GM18502 (cell line): ENCODE measurements around the gene PREB.
"Not testable (repeated sequence)": the region's sequence is repeated elsewhere in the genome, so short reads cannot be mapped to it uniquely, and the experiment has no call there.

Source experiments
- ATAC-seq: cut with Tn5 transposase; IDR thresholded peaks from one replicate; pipeline ENCODE4 v1.9.1; 2021; ENCODE audit warnings: mild to moderate bottlenecking; ENCODE audit not compliant: unreplicated experiment, poor library complexity

PREB gene

GRCh38 chr2:27133905-27134780, at the start of gene PREB:
PREB (minus strand) TSS chr2:27134636; CDS start chr2:27134421, 215 bp downstream.
- ATAC-seq: peak; percentile 89

DNA sequence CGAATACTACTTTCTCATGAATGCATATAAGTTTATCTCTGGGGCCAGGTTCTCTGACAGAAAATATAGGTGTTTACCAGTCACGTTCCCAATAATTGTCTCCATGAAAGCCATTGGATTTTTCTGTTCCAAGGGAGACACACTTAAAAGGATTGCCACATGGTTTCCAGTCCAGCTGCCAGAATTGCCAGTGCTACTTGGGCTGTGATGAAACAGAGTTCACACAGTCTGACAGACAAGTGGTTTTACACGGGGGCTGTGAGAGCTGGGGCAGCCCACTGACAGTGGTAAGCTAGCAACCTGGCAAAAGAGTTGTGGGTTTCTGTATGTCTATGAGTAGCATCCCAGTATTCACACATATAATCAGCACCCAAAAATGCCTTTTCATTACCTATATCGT, 49.7 kb upstream of the PREB start:
- no peak for ATAC-seq

DNA sequence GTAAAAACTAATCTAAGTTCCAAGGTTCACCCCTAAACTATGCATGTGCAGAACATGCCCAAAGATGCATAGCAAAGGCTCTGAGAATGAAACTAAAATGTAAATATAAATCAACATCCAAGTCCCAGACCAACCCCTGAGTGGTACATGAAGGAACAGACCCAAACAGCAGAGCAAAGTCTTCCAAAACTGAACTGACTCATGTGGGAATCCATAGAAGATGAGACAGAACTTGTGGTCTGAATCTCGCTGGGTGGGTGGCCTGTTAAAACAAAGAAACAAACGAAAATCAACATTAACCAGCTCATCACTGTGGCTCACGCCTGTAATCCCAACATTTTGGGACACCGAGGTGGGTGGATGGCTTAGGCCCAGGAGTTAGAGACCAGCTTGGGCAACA, 47.9 kb upstream of the PREB start:
- no peak for ATAC-seq

DNA sequence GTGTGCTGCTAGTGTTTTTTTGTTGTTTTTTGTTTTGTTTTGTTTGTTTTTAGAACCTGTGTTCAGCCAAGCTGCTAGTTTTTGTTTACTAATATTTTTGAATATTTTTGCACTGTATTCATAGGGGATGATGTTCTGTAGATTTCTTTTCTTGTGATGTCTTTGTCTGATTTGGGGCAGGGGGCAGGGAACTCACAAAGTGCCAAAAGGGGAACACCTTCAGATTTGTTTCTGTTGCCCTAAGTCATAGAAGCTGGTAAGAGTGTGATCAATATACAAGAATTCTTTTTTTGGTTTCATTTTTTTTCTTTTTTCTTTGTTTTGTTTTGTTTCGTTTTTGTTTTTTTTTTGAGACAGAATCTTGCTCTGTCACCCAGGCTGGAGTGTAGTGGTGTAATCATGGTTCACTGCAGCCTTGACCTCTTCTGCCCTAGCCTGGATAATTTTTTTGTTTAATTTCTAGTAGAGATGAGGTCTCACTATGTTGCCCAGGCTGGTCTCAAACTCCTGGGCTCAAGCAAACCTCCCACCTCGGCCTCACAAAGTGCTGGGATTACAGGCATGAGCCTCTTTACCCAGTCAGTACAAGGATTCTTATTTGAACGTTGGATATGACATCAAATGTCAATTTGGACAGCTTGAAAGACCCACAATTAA, 45.0 kb upstream of the PREB start:
- no peak for ATAC-seq

- ATAC-seq: no peak
These were observed 44.0 kb upstream of the PREB start for GRCh38 chr2:27178469-27178868.

GRCh38 chr2:27177441-27178351, 43.3 kb upstream of the PREB start:
- ATAC-seq: no peak

- not testable (repeated sequence) for ATAC-seq
These were observed 41.3 kb upstream of the PREB start for GRCh38 chr2:27175781-27176180.

- no peak for ATAC-seq
These were observed 40.9 kb upstream of the PREB start for GRCh38 chr2:27175330-27175729.

DNA sequence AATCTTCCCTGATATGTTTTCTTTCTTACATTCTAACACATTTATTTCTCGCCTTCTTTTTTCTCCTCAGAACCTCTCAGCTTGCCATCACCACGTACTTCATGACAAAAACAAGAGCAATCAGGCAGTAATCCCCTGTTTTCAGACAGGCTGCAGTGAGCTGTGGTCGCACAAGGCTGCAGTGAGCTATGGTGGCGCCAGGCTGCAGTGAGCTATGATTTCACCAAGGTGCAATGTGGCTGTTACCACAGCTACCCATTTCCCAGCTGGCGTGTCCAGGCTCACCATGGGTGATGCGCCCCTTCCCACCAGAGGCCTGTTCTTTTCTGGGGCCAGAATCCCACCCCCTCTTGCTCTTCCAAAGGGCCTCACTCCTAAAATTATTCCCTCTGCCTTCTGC, 40.2 kb upstream of the PREB start:
- ATAC-seq: no peak

DNA sequence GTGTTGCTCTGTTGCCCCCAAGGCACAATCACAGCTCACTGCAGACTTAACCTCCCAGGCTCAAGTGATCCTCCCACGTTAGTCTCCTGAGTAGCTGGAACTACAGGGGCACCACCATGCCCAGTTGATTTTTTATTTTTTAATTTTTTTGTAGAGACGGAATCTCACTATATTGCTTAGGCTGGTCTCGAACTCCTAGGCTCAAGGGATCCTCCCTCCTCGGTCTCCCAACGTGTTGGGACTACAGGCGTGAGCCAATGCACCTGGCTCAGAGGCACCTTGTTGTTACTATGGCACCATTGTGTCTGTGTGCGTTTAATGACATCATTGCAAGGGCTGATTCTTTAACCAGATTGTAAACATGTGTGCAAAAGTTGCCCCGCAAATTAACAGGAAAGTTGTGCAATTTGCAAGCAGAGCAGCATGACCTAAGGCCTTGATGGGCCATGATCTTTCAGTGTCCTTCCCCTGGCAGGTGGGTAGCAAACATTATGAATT, 37.0 kb upstream of the PREB start:
- no peak for ATAC-seq

GRCh38 chr2:27170581-27171337, 36.3 kb upstream of the PREB start:
- ATAC-seq: no peak

DNA sequence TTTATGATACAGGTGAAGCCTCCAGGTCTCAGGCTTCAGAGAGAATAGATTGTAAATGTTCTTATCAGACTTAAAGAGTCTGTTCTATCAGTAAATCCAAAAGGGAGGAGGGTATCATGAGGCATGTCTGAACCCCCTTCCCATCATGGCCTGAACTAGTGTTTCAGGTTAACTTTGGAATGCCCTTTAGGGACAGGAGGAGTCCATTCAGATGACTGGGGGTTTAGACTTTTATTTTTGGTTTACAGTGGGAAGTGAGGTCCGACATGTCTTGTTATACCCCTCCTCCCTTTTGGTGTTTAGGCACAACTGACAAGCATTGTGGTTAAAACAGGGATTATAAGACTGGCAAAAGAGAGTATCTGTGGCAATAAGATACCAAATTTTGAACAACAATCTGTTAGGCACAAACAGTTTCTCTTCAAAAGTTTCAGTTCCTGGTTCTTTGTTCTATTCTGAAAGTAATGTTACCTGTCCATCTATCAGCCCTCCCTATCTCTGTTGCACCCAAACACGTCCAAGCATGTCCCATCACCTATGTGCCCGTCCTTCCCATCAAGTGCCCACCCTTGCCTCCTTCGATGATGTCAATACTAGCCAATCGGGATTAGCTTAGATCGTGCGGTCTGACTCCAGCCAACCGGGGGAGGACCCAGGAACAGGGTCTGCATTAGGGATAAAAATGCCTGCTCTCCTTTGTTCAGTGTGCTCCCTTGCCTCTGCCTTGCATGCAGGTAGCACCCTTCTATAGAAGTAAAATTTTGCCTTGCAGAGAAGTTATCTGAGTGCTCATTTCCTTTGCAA, 30.7 kb upstream of the PREB start:
- ATAC-seq: peak; percentile 61

DNA sequence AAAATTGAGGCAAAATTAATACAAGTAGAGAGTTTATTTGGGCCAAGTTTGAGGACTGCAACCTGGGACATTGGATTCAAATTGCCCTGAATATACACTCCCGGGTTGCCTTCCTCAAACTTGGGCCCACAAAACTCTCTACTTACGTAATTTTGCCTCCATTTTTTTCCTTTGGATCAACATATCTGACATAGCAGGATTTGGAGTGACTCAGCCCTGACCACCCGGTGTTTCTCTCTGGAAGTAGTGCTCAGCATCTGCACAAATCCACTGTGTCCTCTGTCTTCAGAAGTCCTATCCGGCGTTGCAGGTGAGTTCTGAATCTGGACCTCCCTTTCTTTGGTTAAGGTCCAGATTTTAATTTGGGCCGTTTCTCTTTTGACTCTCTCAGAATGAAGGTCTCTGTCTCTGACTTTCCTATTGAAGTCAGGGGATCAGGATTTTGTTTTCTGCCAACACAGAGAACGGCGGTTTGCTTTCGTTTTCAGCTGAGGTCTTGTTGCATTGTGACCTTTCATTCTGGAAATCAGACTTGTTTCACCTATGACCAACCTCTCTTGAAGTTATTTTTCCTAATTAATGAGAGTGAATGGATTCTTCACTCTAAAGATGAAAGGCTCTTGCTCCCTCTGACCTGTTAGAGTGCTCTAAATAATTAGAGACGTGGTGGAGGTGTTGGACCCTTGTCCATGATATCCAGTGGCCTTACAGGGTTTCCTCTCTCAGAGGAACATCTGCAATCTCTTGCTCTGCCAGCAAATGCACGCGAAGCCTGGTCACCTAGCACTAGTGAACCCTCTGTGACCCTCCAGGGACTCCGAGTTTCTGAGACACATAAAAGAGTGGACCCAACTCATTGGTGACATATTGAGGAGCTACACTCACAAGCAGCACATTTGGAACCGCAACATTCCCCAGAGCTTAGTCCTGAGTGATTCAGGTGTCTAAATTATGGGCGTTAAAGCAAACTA, 28.0 kb upstream of the PREB start:
- ATAC-seq: no peak

- no peak for ATAC-seq
These were observed 25.8 kb upstream of the PREB start for GRCh38 chr2:27160191-27160590.

DNA sequence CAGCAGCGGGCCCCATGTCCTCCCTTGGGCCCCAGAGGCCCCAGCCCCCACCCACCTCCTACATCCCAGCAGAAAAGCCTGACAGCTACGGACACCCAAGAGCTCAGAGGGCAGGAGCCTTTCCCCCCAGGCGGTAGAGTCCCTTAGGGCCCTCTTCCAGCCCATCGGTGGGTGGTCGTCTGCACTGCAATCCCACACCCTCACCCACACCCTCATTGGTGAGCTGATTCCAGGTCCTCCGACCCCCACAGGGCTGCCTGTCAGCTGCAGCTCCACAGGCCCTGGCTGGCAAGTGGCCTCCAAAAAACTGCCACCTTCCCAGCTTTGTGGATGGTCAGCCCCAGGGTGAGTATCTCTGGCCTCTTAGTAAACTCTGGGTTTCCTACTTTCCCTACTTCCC, 24.8 kb upstream of the PREB start:
- ATAC-seq: no peak

DNA sequence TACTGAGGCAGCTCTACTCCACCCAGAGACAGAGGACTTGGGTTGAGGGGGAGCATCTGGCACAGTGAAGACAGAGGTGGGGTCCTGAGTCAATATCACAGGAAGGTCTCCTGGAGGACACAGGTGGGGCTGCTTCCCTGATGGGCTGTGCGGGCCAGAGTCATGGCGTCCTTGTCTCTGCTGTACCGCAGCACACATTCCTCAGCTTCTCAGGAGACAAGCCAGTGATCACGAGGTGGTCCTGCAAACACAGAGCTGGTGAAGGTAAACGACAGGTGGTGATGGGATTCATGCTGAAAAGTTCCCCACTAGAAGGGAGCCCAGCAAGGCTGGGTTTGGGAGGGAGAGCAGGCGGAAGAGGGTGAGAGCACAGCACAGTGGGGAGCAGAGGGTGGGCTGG, 24.0 kb upstream of the PREB start:
- no peak for ATAC-seq

- ATAC-seq: no peak
These were observed 20.7 kb upstream of the PREB start for GRCh38 chr2:27155069-27155520.

DNA sequence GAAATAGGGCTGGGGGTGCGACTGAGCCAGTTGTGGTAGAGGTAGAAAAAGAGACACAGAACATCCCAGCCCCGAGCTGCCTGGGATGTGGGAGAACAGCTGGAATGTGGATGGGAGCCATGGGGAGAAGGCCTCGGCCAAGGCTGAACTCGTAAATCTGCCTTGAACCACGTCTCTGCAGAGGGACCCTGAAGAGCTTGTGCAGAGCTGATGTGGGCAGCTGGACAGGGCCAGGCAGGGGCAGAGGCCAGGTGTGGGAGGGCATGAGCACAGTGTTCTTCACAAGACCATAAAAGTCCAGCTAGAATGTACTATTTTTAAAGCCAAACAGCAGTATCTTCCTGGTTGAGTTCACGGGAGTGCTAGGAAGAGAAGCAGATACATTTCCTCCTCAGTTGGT, 20.1 kb upstream of the PREB start:
- no peak for ATAC-seq
